NCI-H748 (cell line): Measurements from ENCODE around the gene PSMD6.
A peak's percentile ranks its signal among the peaks of the same experiment; 100 is the strongest.

Experiments used
- DNase-seq: peaks from one replicate; lab custom pipeline; 2025; ENCODE audit not compliant: unreplicated experiment; lab: John Stamatoyannopoulos, UW

PSMD6 gene

DNA sequence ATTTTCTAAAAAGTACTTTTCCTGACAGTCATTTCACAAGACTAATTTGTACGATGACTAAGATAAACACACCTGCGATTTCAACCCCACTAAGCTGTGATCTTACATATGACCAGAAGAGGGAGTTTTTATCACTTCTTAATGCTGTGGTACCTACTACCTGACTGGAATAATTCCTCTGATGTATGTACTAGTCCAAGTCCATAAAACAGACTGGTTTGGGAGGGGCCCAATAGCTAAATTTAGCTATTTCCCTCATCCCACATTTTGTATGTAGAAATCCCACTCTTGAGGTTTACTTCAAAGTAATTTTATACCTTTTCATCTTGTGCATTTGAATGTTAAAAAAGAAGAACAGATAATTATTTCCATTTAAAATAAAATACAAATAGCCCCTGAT lies 61.4 kb downstream of the PSMD6 start:
- peak; percentile 52 for DNase-seq
